Cardiac fibroblast (primary cell): Measurements from ENCODE around the gene MAN1B1.
A peak's percentile ranks its signal among the peaks of the same experiment; 100 is the strongest.
"Not testable (repeated sequence)": the region's sequence is repeated elsewhere in the genome, so short reads cannot be mapped to it uniquely, and the experiment has no call there.

Experiments
- DNase-seq, 2 donors: peaks; one replicate each; pipeline versions ENCODE4 v3.0.0 to v3.0.0-alpha.2; 2010; ENCODE audit warnings: low read depth in 2 of 2
- H3K4me3 ChIP-seq, 2 donors: replicated peaks in 1 of 2; 1 replicate in 1 of 2; 2 replicates in 1 of 2; pipeline ENCODE4 v1.5.1; 2011; ENCODE audit warnings: low read depth in 2 of 2, low read length in 2 of 2, mild to moderate bottlenecking in 2 of 2, moderate library complexity in 1 of 2
- TF ChIP-seq, protein P1 (sequence below): IDR thresholded peaks from one replicate; pipeline ENCODE4 v1.5.1; 2011; ENCODE audit warnings: low read depth, mild to moderate bottlenecking, low read length, inconsistent platforms

MAN1B1 gene

DNA sequence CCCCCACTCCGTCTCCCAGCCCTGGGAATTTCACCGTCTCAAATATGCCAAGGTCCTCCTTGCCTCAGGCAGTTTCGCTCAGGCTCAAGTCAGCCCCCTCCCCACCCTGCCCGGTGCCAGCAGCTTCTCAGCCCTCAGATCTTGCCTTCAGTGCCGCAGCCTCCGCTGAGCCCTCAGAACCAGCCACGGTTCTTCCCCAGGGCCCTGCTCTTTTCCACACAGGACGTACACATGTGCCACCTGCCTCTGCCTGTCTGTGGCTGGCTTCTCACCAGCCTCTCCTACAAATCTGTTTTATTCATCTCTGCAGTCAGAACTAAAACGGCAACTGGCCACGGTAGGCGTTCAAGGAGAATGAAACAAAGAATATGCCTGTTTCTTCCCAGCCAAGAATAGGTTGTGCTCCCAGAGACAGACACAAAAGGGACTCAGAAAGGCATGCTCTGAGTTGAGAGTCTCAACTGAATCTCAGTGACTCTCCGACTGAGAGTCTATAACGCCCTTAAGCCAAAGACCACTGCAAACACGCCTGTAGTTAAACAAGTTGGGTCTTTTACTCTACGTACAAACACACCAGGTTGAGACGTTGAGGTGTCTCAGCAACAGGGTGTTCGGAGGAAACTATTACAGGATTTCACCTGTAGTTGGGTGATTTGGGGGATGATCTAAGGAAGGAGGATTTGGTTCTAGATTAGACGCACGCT lies 41.5 kb downstream of the MAN1B1 start:
- TF ChIP-seq, protein P1, sequence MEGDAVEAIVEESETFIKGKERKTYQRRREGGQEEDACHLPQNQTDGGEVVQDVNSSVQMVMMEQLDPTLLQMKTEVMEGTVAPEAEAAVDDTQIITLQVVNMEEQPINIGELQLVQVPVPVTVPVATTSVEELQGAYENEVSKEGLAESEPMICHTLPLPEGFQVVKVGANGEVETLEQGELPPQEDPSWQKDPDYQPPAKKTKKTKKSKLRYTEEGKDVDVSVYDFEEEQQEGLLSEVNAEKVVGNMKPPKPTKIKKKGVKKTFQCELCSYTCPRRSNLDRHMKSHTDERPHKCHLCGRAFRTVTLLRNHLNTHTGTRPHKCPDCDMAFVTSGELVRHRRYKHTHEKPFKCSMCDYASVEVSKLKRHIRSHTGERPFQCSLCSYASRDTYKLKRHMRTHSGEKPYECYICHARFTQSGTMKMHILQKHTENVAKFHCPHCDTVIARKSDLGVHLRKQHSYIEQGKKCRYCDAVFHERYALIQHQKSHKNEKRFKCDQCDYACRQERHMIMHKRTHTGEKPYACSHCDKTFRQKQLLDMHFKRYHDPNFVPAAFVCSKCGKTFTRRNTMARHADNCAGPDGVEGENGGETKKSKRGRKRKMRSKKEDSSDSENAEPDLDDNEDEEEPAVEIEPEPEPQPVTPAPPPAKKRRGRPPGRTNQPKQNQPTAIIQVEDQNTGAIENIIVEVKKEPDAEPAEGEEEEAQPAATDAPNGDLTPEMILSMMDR = no peak
- DNase-seq = no peak
- peak overlapping the region; percentile 75 to 79 for H3K4me3 ChIP-seq

DNA sequence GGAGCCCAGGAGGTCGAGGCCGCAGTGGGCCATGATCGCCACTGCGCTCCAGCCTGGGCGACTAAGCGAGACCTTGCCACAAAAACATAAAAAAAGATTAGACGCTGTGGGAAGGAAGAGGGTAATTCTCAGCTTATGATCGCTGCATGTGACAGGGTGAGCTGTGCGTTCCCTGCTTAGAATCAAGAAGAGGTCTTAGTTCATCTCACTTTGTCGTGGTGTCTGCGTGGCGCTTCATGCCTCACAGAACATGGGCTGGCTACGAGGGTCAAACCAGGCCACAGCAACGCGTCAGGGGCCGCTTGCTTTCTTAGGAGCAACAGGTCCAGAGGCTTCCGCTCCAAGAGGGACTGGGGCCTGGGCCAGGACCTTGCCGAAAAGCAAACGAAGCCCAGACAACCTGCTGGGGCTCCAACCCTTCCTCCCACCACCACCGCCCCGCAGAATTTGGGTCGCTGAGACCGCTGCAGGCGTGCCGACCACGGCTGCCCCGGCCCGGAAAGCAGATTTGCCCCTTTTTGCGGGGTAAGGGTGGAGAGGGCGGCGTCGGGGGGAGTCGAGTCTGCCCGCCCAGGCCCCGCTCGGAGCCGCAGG lies 42.2 kb downstream of the MAN1B1 start:
- TF ChIP-seq, protein P1 = no peak
- peak overlapping the region; percentile 75 to 79 for H3K4me3 ChIP-seq
- DNase-seq = peak; percentile 34 to 40

DNA sequence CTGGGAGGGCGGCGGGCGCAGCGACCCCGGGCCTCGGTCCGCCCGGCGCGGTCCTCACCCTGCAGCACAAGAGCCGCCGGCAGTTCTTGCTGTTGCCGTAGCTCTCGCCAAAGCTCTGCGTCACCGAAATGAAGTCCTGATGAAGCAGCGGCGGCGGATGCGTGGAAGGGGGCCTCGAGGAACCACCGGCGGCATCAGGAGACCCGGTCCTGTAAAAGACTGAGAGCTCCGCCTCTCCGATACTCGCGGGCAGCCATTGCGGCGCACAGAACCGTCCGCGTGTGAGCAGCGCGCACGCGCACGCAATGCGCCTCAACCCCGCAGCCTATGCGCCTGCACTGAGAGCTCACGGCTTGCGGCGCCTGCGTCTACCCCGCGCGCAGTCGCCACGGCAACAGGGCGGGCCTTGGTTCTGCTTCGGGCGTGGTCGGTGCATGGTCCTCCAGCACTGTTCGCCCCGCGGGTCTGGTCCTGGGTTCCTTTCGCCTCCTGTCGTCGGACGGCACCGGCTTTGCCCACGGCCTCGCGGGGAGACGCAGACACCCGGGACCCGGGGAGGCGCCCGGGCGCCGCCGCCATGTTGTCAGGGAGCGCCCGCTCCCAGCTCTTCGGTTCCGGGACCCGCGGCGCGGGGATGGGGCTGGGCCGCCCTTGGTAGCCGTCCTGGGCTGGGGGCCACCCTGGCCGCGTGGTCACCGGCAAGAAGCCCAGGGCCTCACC lies 42.8 kb downstream of the MAN1B1 start:
- H3K4me3 ChIP-seq = peak overlapping the region; percentile 75 to 79
- peak; percentile 92 to 93 for DNase-seq
- TF ChIP-seq, protein P1 = no peak

DNA sequence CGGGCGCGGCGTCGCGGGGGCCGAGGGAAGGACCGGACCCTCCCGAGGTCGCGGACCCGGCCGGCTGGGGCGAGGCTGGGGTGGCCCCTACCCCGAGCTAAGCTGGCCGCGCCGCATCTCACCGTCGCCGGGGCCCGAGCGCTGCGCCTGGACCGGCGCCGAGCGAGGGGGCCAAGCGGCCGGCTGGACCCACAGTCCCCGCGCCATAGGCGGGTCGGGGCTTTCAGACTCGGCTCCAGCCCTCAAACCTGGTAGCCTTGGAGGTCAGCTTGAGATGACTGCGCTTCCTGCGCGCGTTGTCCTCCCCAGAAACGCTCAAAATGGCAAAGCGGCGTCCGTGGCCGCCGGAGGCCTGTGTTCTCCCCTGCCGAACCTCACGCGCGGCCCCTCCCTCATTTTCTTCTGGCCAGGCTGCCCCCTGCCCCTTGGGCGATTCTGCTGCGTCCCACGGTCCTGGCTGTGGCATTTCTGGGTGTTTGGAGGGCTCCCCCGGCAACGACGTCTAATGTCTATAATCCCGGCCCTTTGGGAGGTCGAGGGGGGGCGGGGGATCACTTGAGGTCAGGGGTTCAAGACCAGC lies 43.5 kb downstream of the MAN1B1 start:
- DNase-seq = peak in 1 of 2 donors; percentile 33
- TF ChIP-seq, protein P1 = no peak
- peak overlapping the region; percentile 75 to 79 for H3K4me3 ChIP-seq

DNA sequence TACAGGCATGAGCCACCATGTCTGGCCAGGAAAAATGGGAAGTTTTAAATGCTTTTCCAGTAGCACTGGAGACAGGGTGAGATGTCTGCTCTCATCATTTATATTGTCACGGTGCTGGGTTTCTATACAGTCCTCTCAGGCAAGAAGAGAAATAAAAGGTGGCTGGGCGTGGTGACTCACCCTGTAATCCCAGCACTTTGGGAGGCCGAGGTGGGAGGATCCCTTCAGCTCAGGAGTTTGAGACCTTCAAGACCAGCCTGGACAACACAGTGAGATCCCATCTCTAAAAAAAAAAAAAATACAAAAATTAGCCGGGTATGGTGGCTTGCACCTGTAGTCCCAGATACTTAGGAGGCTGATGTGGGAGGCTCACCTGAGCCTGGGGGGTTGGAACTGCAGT lies 47.4 kb downstream of the MAN1B1 start:
- DNase-seq = no peak
- TF ChIP-seq, protein P1 = no peak
- H3K4me3 ChIP-seq = no peak overlapping the region

DNA sequence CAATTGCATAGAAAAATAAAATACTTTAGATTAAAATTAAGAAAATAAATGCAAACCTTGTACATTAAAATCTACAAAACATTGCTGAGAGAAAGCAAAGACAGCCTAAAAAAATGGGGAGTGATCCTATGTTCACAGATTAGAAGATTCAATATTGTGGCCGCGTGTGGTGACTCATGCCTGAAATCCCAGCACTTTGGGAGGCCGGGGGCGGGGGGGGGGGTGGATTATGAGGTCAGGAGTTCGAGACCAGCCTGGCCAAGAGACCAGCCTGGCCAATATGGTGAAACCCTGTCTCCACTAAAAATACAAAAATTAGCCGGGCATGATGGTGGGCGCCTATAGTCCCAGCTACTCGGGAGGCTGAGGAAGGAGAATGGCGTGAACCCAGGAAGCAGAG lies 48.4 kb downstream of the MAN1B1 start:
- H3K4me3 ChIP-seq, DNase-seq: not testable (repeated sequence)
